ENCODE measurements around the gene GUCA2A.

The GUCA2A gene

DNA sequence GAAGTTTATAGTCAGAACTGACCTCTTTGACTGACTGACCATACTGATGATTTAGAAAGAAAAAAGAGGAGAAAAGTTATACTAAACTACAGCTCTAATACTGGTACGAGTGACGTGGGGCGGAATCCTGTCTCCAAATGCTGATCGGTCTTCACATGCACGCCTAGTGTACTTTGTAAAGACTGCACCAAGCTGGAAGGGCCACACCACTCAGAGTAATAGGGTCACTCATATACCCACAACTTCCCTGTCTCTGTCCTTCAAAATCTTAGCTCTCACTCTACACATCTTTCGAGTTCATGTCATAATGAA lies 19.4 kb upstream of the GUCA2A start:
- peaks cover 3% of the 10 kb centered on the region; the same call in 1 of the 2 replicates for H3K4me1 ChIP-seq (ENCODE audit: control insufficient read depth, low read length)
- no peaks in the 10 kb centered on the region for H3K27me3 ChIP-seq (ENCODE audit: control insufficient read depth, low read length)
- no peaks in the 10 kb centered on the region for H3K79me2 ChIP-seq (ENCODE audit: control insufficient read depth, low read length)
- H3K36me3 ChIP-seq (ENCODE audit: control insufficient read depth, low read length), result peaks cover 38% of the 10 kb centered on the region
- no peaks in the 10 kb centered on the region for H4K20me1 ChIP-seq (ENCODE audit: control insufficient read depth, insufficient read depth, low read depth, low read length)
- H3K9me2 ChIP-seq (replicated peaks; ENCODE audit: control insufficient read depth, low read length), result no peaks in the 10 kb centered on the region
- no peaks in the 10 kb centered on the region for H3F3A ChIP-seq (ENCODE audit: control insufficient read depth, insufficient read depth)
- TF ChIP-seq EZH2phosphoT487 (IDR thresholded peaks at IDR 0.05; ENCODE audit: borderline replicate concordance, low read length), result no peak
- TF ChIP-seq, protein P1, sequence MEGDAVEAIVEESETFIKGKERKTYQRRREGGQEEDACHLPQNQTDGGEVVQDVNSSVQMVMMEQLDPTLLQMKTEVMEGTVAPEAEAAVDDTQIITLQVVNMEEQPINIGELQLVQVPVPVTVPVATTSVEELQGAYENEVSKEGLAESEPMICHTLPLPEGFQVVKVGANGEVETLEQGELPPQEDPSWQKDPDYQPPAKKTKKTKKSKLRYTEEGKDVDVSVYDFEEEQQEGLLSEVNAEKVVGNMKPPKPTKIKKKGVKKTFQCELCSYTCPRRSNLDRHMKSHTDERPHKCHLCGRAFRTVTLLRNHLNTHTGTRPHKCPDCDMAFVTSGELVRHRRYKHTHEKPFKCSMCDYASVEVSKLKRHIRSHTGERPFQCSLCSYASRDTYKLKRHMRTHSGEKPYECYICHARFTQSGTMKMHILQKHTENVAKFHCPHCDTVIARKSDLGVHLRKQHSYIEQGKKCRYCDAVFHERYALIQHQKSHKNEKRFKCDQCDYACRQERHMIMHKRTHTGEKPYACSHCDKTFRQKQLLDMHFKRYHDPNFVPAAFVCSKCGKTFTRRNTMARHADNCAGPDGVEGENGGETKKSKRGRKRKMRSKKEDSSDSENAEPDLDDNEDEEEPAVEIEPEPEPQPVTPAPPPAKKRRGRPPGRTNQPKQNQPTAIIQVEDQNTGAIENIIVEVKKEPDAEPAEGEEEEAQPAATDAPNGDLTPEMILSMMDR (IDR thresholded peaks at IDR 0.05; ENCODE audit: low read depth, low read length, poor library complexity, severe bottlenecking), result no peak
- no peak overlapping the region for H3K4me2 ChIP-seq (ENCODE audit: low read length)
- no peaks in the 10 kb centered on the region for H3K9me3 ChIP-seq (ENCODE audit: control insufficient read depth, insufficient read depth, low read length)
- no peak overlapping the region for H3K4me3 ChIP-seq (ENCODE audit: low read length)
- H3K27ac ChIP-seq (ENCODE audit: low read depth, low read length), result no peak overlapping the region

DNA sequence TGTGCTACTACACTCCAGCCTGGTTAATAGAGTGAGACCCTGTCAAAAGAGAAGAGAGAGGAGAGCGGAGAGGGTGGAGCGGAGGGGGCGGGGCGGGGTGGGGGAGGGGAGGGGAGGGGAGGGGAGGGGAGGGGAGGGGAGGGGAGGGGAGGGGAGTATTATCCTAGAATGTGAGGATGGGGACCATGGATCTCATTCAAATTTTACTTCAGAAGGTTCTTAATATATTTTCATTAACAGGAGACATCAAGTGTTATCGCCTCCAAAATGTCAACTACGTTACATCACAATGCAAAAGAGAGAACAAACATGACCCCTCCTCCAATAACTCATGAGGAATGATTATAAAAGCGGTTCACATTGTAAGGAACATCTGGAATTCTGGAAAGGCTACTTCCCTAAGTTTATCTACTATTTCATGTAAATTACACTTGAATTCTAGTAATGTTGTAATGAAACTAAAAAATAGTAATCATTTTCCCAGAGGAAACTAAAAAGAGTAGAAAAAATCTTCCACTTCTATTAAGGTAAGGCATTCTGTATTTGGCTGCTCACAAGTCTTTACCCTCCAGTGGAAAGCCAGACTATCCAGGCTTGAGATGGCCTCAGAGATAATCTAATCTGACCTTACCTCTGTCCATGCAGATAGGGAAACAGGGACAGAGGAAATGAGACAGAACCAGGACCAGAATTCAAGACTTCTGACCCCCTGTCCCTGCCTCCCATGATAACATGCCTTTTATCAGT lies 18.8 kb upstream of the GUCA2A start:
- Histone ChIP-seq H3K4me1 (ENCODE audit: control insufficient read depth, low read length) (peaks cover 3% of the 10 kb centered on the region; the same call in 1 of the 2 replicates), H3K4me2 (ENCODE audit: low read length) (no peak overlapping the region), H3K9me3 (ENCODE audit: control insufficient read depth, insufficient read depth, low read length) (no peaks in the 10 kb centered on the region), H3K9me2 (replicated peaks; ENCODE audit: control insufficient read depth, low read length) (no peaks in the 10 kb centered on the region), H3K79me2 (ENCODE audit: control insufficient read depth, low read length) (no peaks in the 10 kb centered on the region), H3K27me3 (ENCODE audit: control insufficient read depth, low read length) (no peaks in the 10 kb centered on the region), H3F3A (ENCODE audit: control insufficient read depth, insufficient read depth) (no peaks in the 10 kb centered on the region), H4K20me1 (ENCODE audit: control insufficient read depth, insufficient read depth, low read depth, low read length) (no peaks in the 10 kb centered on the region), H3K27ac (ENCODE audit: low read depth, low read length) (no peak overlapping the region), H3K36me3 (ENCODE audit: control insufficient read depth, low read length) (peaks cover 36% of the 10 kb centered on the region), H3K4me3 (ENCODE audit: low read length) (no peak overlapping the region)
- TF ChIP-seq, protein P1 (IDR thresholded peaks at IDR 0.05; ENCODE audit: low read depth, low read length, poor library complexity, severe bottlenecking), result no peak
- no peak for TF ChIP-seq EZH2phosphoT487 (IDR thresholded peaks at IDR 0.05; ENCODE audit: borderline replicate concordance, low read length)

DNA sequence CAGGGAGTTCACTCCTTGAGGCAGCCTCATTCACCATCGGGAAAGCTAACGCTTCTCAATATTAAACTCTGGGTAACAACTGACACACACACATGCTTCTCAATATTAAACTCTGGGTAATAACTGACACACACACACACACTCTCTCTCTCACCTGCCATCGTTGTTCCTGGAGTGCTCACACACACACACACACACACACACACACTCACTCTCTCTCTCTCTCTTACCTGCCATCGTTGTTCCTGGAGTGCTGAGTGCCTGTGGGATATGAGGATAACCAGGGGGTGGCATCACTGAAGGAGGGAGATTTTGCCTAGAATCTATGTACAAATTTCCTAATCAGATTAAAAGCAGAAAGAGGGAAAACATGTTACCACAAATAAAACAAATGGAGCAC lies 17.1 kb upstream of the GUCA2A start:
- Histone ChIP-seq H4K20me1 (ENCODE audit: control insufficient read depth, insufficient read depth, low read depth, low read length) (no peaks in the 10 kb centered on the region), H3K27ac (ENCODE audit: low read depth, low read length) (no peak overlapping the region), H3K4me3 (ENCODE audit: low read length) (no peak overlapping the region), H3K36me3 (ENCODE audit: control insufficient read depth, low read length) (peaks cover 34% of the 10 kb centered on the region), H3K9me3 (ENCODE audit: control insufficient read depth, insufficient read depth, low read length) (no peaks in the 10 kb centered on the region), H3K4me1 (ENCODE audit: control insufficient read depth, low read length) (peaks cover 3% of the 10 kb centered on the region; the same call in 1 of the 2 replicates), H3K79me2 (ENCODE audit: control insufficient read depth, low read length) (no peaks in the 10 kb centered on the region), H3K4me2 (ENCODE audit: low read length) (no peak overlapping the region), H3F3A (ENCODE audit: control insufficient read depth, insufficient read depth) (no peaks in the 10 kb centered on the region), H3K27me3 (ENCODE audit: control insufficient read depth, low read length) (no peaks in the 10 kb centered on the region), H3K9me2 (replicated peaks; ENCODE audit: control insufficient read depth, low read length) (no peaks in the 10 kb centered on the region)
- TF ChIP-seq, protein P1 (IDR thresholded peaks at IDR 0.05; ENCODE audit: low read depth, low read length, poor library complexity, severe bottlenecking), result no peak
- no peak for TF ChIP-seq EZH2phosphoT487 (IDR thresholded peaks at IDR 0.05; ENCODE audit: borderline replicate concordance, low read length)
